ENCODE data around the gene RAB7A. TPM values are rescaled to one million over a fixed set of nuclear protein-coding genes. Genes with fewer than 3 reads are reported as not detected.

RAB7A gene
- total and polyA plus RNA-seq, 2 of the 8 experiments (the other 6 are each of a cell fraction or from before 2014, with no cell fraction given) = 179 to 195 TPM

DNA sequence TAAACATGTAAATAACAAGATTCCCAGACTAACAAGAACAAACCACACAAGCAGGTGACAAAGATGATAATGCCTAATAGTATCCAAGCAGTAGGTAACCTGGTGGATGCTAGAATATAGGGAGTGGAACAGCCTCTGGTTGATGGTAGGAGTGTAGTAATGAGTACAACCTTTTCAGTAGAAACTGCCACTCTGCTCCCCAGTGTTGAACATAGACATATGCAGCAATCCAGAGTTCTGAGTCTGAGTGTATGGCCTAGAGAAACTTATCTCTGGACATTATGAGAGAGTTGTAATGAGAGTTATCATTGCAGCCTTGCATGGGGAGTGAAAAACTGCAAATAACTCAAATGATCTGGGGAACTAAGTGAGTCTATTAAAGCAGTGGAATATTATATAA, 77.3 kb downstream of the RAB7A start (continued):
- TF ChIP-seq, protein P1, sequence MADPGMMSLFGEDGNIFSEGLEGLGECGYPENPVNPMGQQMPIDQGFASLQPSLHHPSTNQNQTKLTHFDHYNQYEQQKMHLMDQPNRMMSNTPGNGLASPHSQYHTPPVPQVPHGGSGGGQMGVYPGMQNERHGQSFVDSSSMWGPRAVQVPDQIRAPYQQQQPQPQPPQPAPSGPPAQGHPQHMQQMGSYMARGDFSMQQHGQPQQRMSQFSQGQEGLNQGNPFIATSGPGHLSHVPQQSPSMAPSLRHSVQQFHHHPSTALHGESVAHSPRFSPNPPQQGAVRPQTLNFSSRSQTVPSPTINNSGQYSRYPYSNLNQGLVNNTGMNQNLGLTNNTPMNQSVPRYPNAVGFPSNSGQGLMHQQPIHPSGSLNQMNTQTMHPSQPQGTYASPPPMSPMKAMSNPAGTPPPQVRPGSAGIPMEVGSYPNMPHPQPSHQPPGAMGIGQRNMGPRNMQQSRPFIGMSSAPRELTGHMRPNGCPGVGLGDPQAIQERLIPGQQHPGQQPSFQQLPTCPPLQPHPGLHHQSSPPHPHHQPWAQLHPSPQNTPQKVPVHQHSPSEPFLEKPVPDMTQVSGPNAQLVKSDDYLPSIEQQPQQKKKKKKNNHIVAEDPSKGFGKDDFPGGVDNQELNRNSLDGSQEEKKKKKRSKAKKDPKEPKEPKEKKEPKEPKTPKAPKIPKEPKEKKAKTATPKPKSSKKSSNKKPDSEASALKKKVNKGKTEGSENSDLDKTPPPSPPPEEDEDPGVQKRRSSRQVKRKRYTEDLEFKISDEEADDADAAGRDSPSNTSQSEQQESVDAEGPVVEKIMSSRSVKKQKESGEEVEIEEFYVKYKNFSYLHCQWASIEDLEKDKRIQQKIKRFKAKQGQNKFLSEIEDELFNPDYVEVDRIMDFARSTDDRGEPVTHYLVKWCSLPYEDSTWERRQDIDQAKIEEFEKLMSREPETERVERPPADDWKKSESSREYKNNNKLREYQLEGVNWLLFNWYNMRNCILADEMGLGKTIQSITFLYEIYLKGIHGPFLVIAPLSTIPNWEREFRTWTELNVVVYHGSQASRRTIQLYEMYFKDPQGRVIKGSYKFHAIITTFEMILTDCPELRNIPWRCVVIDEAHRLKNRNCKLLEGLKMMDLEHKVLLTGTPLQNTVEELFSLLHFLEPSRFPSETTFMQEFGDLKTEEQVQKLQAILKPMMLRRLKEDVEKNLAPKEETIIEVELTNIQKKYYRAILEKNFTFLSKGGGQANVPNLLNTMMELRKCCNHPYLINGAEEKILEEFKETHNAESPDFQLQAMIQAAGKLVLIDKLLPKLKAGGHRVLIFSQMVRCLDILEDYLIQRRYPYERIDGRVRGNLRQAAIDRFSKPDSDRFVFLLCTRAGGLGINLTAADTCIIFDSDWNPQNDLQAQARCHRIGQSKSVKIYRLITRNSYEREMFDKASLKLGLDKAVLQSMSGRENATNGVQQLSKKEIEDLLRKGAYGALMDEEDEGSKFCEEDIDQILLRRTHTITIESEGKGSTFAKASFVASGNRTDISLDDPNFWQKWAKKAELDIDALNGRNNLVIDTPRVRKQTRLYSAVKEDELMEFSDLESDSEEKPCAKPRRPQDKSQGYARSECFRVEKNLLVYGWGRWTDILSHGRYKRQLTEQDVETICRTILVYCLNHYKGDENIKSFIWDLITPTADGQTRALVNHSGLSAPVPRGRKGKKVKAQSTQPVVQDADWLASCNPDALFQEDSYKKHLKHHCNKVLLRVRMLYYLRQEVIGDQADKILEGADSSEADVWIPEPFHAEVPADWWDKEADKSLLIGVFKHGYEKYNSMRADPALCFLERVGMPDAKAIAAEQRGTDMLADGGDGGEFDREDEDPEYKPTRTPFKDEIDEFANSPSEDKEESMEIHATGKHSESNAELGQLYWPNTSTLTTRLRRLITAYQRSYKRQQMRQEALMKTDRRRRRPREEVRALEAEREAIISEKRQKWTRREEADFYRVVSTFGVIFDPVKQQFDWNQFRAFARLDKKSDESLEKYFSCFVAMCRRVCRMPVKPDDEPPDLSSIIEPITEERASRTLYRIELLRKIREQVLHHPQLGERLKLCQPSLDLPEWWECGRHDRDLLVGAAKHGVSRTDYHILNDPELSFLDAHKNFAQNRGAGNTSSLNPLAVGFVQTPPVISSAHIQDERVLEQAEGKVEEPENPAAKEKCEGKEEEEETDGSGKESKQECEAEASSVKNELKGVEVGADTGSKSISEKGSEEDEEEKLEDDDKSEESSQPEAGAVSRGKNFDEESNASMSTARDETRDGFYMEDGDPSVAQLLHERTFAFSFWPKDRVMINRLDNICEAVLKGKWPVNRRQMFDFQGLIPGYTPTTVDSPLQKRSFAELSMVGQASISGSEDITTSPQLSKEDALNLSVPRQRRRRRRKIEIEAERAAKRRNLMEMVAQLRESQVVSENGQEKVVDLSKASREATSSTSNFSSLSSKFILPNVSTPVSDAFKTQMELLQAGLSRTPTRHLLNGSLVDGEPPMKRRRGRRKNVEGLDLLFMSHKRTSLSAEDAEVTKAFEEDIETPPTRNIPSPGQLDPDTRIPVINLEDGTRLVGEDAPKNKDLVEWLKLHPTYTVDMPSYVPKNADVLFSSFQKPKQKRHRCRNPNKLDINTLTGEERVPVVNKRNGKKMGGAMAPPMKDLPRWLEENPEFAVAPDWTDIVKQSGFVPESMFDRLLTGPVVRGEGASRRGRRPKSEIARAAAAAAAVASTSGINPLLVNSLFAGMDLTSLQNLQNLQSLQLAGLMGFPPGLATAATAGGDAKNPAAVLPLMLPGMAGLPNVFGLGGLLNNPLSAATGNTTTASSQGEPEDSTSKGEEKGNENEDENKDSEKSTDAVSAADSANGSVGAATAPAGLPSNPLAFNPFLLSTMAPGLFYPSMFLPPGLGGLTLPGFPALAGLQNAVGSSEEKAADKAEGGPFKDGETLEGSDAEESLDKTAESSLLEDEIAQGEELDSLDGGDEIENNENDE (IDR thresholded peaks at IDR 0.05; ENCODE audit: insufficient replicate concordance, low read length) = no peak
- no peak for TF ChIP-seq CTBP2 (IDR thresholded peaks at IDR 0.05; ENCODE audit: borderline replicate concordance, insufficient read depth, insufficient read length, low read length)
- TF ChIP-seq, protein P2, sequence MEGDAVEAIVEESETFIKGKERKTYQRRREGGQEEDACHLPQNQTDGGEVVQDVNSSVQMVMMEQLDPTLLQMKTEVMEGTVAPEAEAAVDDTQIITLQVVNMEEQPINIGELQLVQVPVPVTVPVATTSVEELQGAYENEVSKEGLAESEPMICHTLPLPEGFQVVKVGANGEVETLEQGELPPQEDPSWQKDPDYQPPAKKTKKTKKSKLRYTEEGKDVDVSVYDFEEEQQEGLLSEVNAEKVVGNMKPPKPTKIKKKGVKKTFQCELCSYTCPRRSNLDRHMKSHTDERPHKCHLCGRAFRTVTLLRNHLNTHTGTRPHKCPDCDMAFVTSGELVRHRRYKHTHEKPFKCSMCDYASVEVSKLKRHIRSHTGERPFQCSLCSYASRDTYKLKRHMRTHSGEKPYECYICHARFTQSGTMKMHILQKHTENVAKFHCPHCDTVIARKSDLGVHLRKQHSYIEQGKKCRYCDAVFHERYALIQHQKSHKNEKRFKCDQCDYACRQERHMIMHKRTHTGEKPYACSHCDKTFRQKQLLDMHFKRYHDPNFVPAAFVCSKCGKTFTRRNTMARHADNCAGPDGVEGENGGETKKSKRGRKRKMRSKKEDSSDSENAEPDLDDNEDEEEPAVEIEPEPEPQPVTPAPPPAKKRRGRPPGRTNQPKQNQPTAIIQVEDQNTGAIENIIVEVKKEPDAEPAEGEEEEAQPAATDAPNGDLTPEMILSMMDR (IDR thresholded peaks at IDR 0.05; ENCODE audit: control extremely low read depth in 1 of 3, insufficient read depth in 1 of 3, low read depth in 1 of 3, low read length in 3 of 3) = no peak
- no peak for TF ChIP-seq TAF7 (optimal IDR thresholded peaks at IDR 0.05; ENCODE audit: borderline replicate concordance, low read depth, low read length)

Measured in H1 (cell line).